Measurements from ENCODE around the gene PDE8A. TPM values are rescaled to one million over a fixed set of nuclear protein-coding genes. Genes with fewer than 3 reads are reported as not detected.
"Not testable (repeated sequence)": the region's sequence is repeated elsewhere in the genome, so short reads cannot be mapped to it uniquely, and the experiment has no call there.

The PDE8A gene
- total RNA-seq, 1 experiment from 2014 or later = 40.0 TPM

DNA sequence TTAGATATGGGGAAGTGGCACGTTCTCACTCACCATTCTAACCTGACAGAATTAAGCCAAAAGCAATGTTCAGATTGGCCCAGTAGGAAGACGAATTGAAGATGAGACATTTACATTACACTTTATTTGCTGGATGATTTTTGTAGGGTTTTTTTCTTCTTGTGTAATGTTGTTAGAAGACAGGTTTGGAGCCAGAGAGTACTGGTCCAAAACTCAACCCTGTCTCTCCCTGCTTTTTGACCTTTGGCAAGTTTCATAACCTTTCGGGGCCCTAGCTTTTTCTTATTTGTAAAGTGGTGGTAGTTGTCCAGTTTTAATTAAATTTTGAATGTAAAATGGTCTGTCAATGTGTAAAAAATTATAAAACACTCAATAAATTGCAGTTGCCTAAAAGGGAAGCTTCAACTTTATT is 29.5 kb downstream of the PDE8A start:
- POLR2A ChIA-PET = no interaction called here
- in situ Hi-C loops (cut with HindIII; ENCODE audit: low pct_unique_long_range_greater_than_20kb, low sequenced_read_pairs) = no loop called here
- CTCF ChIA-PET = no interaction called here
- Histone ChIP-seq H3K9me3 (ENCODE audit: control insufficient read depth, insufficient read depth, low read depth, low read length) (peaks cover 3% of the 10 kb centered on the region; the same call in 1 of the 2 replicates), H3K4me1 (ENCODE audit: control insufficient read depth, insufficient read depth, low read length) (no peaks in the 10 kb centered on the region; the same call in 1 of the 2 replicates), H3K36me3 (ENCODE audit: control insufficient read depth, insufficient read depth, low read length) (no peaks in the 10 kb centered on the region), H3K27me3 (ENCODE audit: control insufficient read depth, insufficient read depth, low read length) (no peaks in the 10 kb centered on the region), H3K27ac (ENCODE audit: low read length) (no peak overlapping the region), H3K4me3 (ENCODE audit: low read depth in 2 of 2, low read length in 2 of 2) (no peak overlapping the region)
- ATAC-seq = no peak
- TF ChIP-seq POLR2AphosphoS5 (IDR thresholded peaks at IDR 0.05; ENCODE audit: low read depth, low read length) = no peak
- TF ChIP-seq TCF7L2 (IDR thresholded peaks at IDR 0.05; ENCODE audit: low read depth, low read length) = no peak
- no peak for TF ChIP-seq REST (IDR thresholded peaks at IDR 0.05; ENCODE audit: insufficient read depth in 1 of 2, low read depth in 2 of 2, low read length in 1 of 2)
- no peak for TF ChIP-seq SIN3A (IDR thresholded peaks at IDR 0.05; ENCODE audit: borderline replicate concordance, insufficient read depth, low read depth, low read length)
- TF ChIP-seq, protein P1, sequence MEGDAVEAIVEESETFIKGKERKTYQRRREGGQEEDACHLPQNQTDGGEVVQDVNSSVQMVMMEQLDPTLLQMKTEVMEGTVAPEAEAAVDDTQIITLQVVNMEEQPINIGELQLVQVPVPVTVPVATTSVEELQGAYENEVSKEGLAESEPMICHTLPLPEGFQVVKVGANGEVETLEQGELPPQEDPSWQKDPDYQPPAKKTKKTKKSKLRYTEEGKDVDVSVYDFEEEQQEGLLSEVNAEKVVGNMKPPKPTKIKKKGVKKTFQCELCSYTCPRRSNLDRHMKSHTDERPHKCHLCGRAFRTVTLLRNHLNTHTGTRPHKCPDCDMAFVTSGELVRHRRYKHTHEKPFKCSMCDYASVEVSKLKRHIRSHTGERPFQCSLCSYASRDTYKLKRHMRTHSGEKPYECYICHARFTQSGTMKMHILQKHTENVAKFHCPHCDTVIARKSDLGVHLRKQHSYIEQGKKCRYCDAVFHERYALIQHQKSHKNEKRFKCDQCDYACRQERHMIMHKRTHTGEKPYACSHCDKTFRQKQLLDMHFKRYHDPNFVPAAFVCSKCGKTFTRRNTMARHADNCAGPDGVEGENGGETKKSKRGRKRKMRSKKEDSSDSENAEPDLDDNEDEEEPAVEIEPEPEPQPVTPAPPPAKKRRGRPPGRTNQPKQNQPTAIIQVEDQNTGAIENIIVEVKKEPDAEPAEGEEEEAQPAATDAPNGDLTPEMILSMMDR (IDR thresholded peaks at IDR 0.05) = no peak
- no peak for DNase-seq (ENCODE audit: low read depth, low spot score)
- no TSS peak for BruUV-seq (replicated peaks)
- intact Hi-C loops (cut with micrococcal nuclease; ENCODE audit: unreplicated experiment) = no loop called here

DNA sequence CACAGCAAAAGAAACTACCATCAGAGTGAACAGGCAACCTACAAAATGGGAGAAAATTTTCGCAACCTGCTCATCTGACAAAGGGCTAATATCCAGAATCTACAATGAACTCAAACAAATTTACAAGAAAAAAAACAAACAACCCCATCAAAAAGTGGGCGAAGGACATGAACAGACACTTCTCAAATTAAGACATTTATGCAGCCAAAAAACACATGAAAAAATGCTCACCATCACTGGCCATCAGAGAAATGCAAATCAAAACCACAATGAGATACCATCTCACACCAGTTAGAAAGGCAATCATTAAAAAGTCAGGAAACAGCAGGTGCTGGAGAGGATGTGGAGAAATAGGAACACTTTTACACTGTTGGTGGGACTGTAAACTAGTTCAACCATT is 30.1 kb downstream of the PDE8A start:
- H3K36me3 ChIP-seq (ENCODE audit: control insufficient read depth, insufficient read depth, low read length); H3K9me3 ChIP-seq (ENCODE audit: control insufficient read depth, insufficient read depth, low read depth, low read length); ATAC-seq; DNase-seq (ENCODE audit: low read depth, low spot score); H3K27me3 ChIP-seq (ENCODE audit: control insufficient read depth, insufficient read depth, low read length); in situ Hi-C loops (cut with HindIII; ENCODE audit: low pct_unique_long_range_greater_than_20kb, low sequenced_read_pairs); H3K4me1 ChIP-seq (ENCODE audit: control insufficient read depth, insufficient read depth, low read length); CTCF ChIA-PET; intact Hi-C loops (cut with micrococcal nuclease; ENCODE audit: unreplicated experiment); BruUV-seq (replicated peaks); H3K4me3 ChIP-seq (ENCODE audit: low read depth in 2 of 2, low read length in 2 of 2); H3K27ac ChIP-seq (ENCODE audit: low read length); POLR2A ChIA-PET: not testable (repeated sequence)

DNA sequence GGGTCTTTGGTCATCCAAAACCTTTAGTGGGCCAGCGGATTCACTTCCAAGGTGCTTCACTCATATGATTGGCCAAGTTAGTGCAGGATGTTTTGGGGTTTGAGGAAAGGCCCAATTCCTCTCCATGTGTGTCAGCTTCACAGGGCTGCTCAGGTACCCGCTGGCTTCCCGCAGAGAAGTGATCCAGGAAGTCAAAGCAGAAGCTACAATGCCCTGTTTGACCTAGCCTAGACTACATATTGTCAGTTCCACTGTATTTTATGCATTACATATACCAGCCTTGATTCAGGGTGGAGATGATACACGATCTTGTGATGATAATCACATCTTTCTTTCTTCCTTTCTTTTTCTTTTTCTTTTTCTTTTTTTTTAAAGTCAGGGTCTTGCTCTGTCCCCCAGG is 32.1 kb downstream of the PDE8A start:
- ATAC-seq = no peak
- H3K36me3 ChIP-seq (ENCODE audit: control insufficient read depth, insufficient read depth, low read length) = no peaks in the 10 kb centered on the region
- peaks cover 3% of the 10 kb centered on the region; the same call in 1 of the 2 replicates for H3K9me3 ChIP-seq (ENCODE audit: control insufficient read depth, insufficient read depth, low read depth, low read length)
- in situ Hi-C loops (cut with HindIII; ENCODE audit: low pct_unique_long_range_greater_than_20kb, low sequenced_read_pairs) (no loop called here), intact Hi-C loops (cut with micrococcal nuclease; ENCODE audit: unreplicated experiment) (no loop called here)
- CTCF ChIA-PET = no interaction called here
- POLR2A ChIA-PET = interaction anchor here (0.5 kb wide), 1 partner anchor 268 kb away, joined by 3 read pairs; no protein-coding TSS in a partner anchor
- H3K4me1 ChIP-seq (ENCODE audit: control insufficient read depth, insufficient read depth, low read length) = no peaks in the 10 kb centered on the region; the same call in 1 of the 2 replicates
- no peak for DNase-seq (ENCODE audit: low read depth, low spot score)
- no peak overlapping the region for H3K4me3 ChIP-seq (ENCODE audit: low read depth in 2 of 2, low read length in 2 of 2)
- no peak overlapping the region for H3K27ac ChIP-seq (ENCODE audit: low read length)
- BruUV-seq (replicated peaks) = no TSS peak
- no peak for TF ChIP-seq REST (IDR thresholded peaks at IDR 0.05; ENCODE audit: insufficient read depth in 1 of 2, low read depth in 2 of 2, low read length in 1 of 2)
- TF ChIP-seq TCF7L2 (IDR thresholded peaks at IDR 0.05; ENCODE audit: low read depth, low read length) = no peak
- no peak for TF ChIP-seq POLR2AphosphoS5 (IDR thresholded peaks at IDR 0.05; ENCODE audit: low read depth, low read length)
- TF ChIP-seq, protein P1 (IDR thresholded peaks at IDR 0.05) = no peak
- no peak for TF ChIP-seq SIN3A (IDR thresholded peaks at IDR 0.05; ENCODE audit: borderline replicate concordance, insufficient read depth, low read depth, low read length)
- H3K27me3 ChIP-seq (ENCODE audit: control insufficient read depth, insufficient read depth, low read length) = no peaks in the 10 kb centered on the region
